ENCODE measurements around the gene RFX2.
"Not testable (repeated sequence)": the region's sequence is repeated elsewhere in the genome, so short reads cannot be mapped to it uniquely, and the experiment has no call there.

RFX2 gene

GRCh38 chr19:6007866-6008265 lies 102.4 kb downstream of the RFX2 start:
- H3K27ac ChIP-seq (ENCODE audit: low read depth, low read length): no peak overlapping the region
- H2AFZ ChIP-seq (ENCODE audit: low read depth, low read length, severe bottlenecking): no peak overlapping the region
- no peaks in the 10 kb centered on the region for H3K79me2 ChIP-seq (ENCODE audit: insufficient read depth, low read length)
- no peaks in the 10 kb centered on the region for H3K9me2 ChIP-seq (replicated peaks; ENCODE audit: insufficient read depth, low read length)
- H3K4me3 ChIP-seq (ENCODE audit: insufficient read depth, low read length, poor library complexity, severe bottlenecking): no peak overlapping the region
- no peak overlapping the region for H3K4me2 ChIP-seq (ENCODE audit: low read depth, low read length, poor library complexity, severe bottlenecking)
- H3K27me3 ChIP-seq (ENCODE audit: low read length): no peaks in the 10 kb centered on the region
- no peak overlapping the region for H3K9ac ChIP-seq (ENCODE audit: low read length)
- TF ChIP-seq, protein P1, sequence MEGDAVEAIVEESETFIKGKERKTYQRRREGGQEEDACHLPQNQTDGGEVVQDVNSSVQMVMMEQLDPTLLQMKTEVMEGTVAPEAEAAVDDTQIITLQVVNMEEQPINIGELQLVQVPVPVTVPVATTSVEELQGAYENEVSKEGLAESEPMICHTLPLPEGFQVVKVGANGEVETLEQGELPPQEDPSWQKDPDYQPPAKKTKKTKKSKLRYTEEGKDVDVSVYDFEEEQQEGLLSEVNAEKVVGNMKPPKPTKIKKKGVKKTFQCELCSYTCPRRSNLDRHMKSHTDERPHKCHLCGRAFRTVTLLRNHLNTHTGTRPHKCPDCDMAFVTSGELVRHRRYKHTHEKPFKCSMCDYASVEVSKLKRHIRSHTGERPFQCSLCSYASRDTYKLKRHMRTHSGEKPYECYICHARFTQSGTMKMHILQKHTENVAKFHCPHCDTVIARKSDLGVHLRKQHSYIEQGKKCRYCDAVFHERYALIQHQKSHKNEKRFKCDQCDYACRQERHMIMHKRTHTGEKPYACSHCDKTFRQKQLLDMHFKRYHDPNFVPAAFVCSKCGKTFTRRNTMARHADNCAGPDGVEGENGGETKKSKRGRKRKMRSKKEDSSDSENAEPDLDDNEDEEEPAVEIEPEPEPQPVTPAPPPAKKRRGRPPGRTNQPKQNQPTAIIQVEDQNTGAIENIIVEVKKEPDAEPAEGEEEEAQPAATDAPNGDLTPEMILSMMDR (IDR thresholded peaks at IDR 0.05; ENCODE audit: insufficient read depth, low read length, poor library complexity, severe bottlenecking): no peak
- TF ChIP-seq EZH2phosphoT487 (conservative IDR thresholded peaks at IDR 0.05; ENCODE audit: low read length): no peak
- H3F3A ChIP-seq (ENCODE audit: insufficient read depth): no peaks in the 10 kb centered on the region
- no peaks in the 10 kb centered on the region for H3K9me3 ChIP-seq (ENCODE audit: insufficient read depth, low read length)
- H3K36me3 ChIP-seq (ENCODE audit: low read length): no peaks in the 10 kb centered on the region
- no peaks in the 10 kb centered on the region for H4K20me1 ChIP-seq (ENCODE audit: low read depth, low read length)

GRCh38 chr19:6006896-6007295 lies 103.4 kb downstream of the RFX2 start:
- H4K20me1 ChIP-seq (ENCODE audit: low read depth, low read length): no peaks in the 10 kb centered on the region
- no peaks in the 10 kb centered on the region for H3K79me2 ChIP-seq (ENCODE audit: insufficient read depth, low read length)
- H3K9me3 ChIP-seq (ENCODE audit: insufficient read depth, low read length): no peaks in the 10 kb centered on the region
- H3K4me3 ChIP-seq (ENCODE audit: insufficient read depth, low read length, poor library complexity, severe bottlenecking): no peak overlapping the region
- no peaks in the 10 kb centered on the region for H3K36me3 ChIP-seq (ENCODE audit: low read length)
- no peak overlapping the region for H2AFZ ChIP-seq (ENCODE audit: low read depth, low read length, severe bottlenecking)
- no peak overlapping the region for H3K4me2 ChIP-seq (ENCODE audit: low read depth, low read length, poor library complexity, severe bottlenecking)
- no peaks in the 10 kb centered on the region for H3F3A ChIP-seq (ENCODE audit: insufficient read depth)
- TF ChIP-seq, protein P1 (IDR thresholded peaks at IDR 0.05; ENCODE audit: insufficient read depth, low read length, poor library complexity, severe bottlenecking): no peak
- TF ChIP-seq EZH2phosphoT487 (conservative IDR thresholded peaks at IDR 0.05; ENCODE audit: low read length): no peak
- no peaks in the 10 kb centered on the region for H3K27me3 ChIP-seq (ENCODE audit: low read length)
- H3K9me2 ChIP-seq (replicated peaks; ENCODE audit: insufficient read depth, low read length): no peaks in the 10 kb centered on the region
- no peak overlapping the region for H3K9ac ChIP-seq (ENCODE audit: low read length)
- H3K27ac ChIP-seq (ENCODE audit: low read depth, low read length): no peak overlapping the region

DNA sequence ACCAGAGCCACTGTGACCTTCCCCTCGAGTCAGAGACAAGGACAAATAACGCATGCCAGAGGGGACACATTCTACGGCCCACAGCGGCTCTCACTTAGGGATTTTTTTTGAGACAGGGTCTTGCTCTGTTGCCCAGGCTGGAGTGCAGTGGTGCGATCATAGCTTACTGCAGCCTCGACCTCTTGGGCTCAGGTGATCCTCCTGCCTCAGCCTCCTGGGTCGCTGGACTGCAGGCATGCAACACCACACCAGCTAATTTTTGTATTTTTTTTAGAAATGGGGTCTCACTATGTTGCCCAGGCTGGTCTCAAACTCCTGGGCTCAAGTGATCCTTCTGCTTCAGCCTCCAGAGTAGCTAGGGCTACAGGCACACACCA lies 104.2 kb downstream of the RFX2 start:
- H3K9ac ChIP-seq (ENCODE audit: low read length); H4K20me1 ChIP-seq (ENCODE audit: low read depth, low read length); H3F3A ChIP-seq (ENCODE audit: insufficient read depth); H3K9me2 ChIP-seq (replicated peaks; ENCODE audit: insufficient read depth, low read length); H3K9me3 ChIP-seq (ENCODE audit: insufficient read depth, low read length); H2AFZ ChIP-seq (ENCODE audit: low read depth, low read length, severe bottlenecking); H3K79me2 ChIP-seq (ENCODE audit: insufficient read depth, low read length); H3K4me3 ChIP-seq (ENCODE audit: insufficient read depth, low read length, poor library complexity, severe bottlenecking); H3K27ac ChIP-seq (ENCODE audit: low read depth, low read length); H3K4me2 ChIP-seq (ENCODE audit: low read depth, low read length, poor library complexity, severe bottlenecking); H3K27me3 ChIP-seq (ENCODE audit: low read length); H3K36me3 ChIP-seq (ENCODE audit: low read length): not testable (repeated sequence)

GRCh38 chr19:6005321-6006069 lies 104.8 kb downstream of the RFX2 start:
- TF ChIP-seq EZH2phosphoT487 (conservative IDR thresholded peaks at IDR 0.05; ENCODE audit: low read length): no peak
- TF ChIP-seq, protein P1 (IDR thresholded peaks at IDR 0.05; ENCODE audit: insufficient read depth, low read length, poor library complexity, severe bottlenecking): no peak
- Histone ChIP-seq H3K27ac (ENCODE audit: low read depth, low read length) (no peak overlapping the region), H3K79me2 (ENCODE audit: insufficient read depth, low read length) (no peaks in the 10 kb centered on the region)

More at GRCh38 chr19:6005321-6006069, 104.8 kb downstream of the RFX2 start:
- H3F3A ChIP-seq (ENCODE audit: insufficient read depth): no peaks in the 10 kb centered on the region
- H3K4me3 ChIP-seq (ENCODE audit: insufficient read depth, low read length, poor library complexity, severe bottlenecking): no peak overlapping the region
- no peaks in the 10 kb centered on the region for H3K36me3 ChIP-seq (ENCODE audit: low read length)
- H3K9me3 ChIP-seq (ENCODE audit: insufficient read depth, low read length): no peaks in the 10 kb centered on the region
- H2AFZ ChIP-seq (ENCODE audit: low read depth, low read length, severe bottlenecking): no peak overlapping the region
- H3K27me3 ChIP-seq (ENCODE audit: low read length): no peaks in the 10 kb centered on the region
- no peaks in the 10 kb centered on the region for H4K20me1 ChIP-seq (ENCODE audit: low read depth, low read length)
- no peak overlapping the region for H3K9ac ChIP-seq (ENCODE audit: low read length)
- no peak overlapping the region for H3K4me2 ChIP-seq (ENCODE audit: low read depth, low read length, poor library complexity, severe bottlenecking)
- no peaks in the 10 kb centered on the region for H3K9me2 ChIP-seq (replicated peaks; ENCODE audit: insufficient read depth, low read length)
